SK-N-SH (cell line): Measurements from ENCODE around the gene PBOV1. TPM values are rescaled to one million over a fixed set of nuclear protein-coding genes. Genes with fewer than 3 reads are reported as not detected.

Source experiments
- CTCF ChIA-PET: fragments of 300-600, 350-600 bp; formaldehyde crosslinking; extraction: SDS; loops from one replicate; lab custom pipeline; 2021; lab: Yijun Ruan, JAX
- POLR2A ChIA-PET: fragments of 350-600 bp; sonication (Branson Sonifier 250); formaldehyde crosslinking; extraction: SDS; loops from one replicate; lab custom pipeline; 2020; ENCODE audit warnings: antibody characterized with exemption, inconsistent platforms; lab: Yijun Ruan, JAX
- DNase-seq: peaks from one replicate; pipeline ENCODE4 v3.0.0; 2012
- H2AFZ ChIP-seq: fragments of 200-600 bp; sonication (generic); 2 replicates; pipeline ENCODE4 v1.8.1; 2016; ENCODE audit warnings: antibody characterized with exemption, mild to moderate bottlenecking, low read depth
- H3F3A ChIP-seq: fragments of 200-600 bp; sonication (generic); replicated peaks from 2 replicates; pipeline ENCODE3; 2016; ENCODE audit warnings: antibody characterized with exemption, mild to moderate bottlenecking; ENCODE audit not compliant: insufficient read depth
- H3K27ac ChIP-seq, 2 experiments: fragments of 200-500 bp in 1 of 2; fragments of 200-600 bp in 1 of 2; sonication (Bioruptor generic) in 1 of 2; sonication (generic), shearing (Covaris generic) in 1 of 2; 2 replicates each; pipeline versions ENCODE4 v1.5.1 to v1.6.1; 2014 to 2016; ENCODE audit warnings: low read depth in 2 of 2, inconsistent platforms in 1 of 2, low read length in 1 of 2, mild to moderate bottlenecking in 1 of 2, mixed read lengths in 1 of 2
- H3K27me3 ChIP-seq: fragments of 200-600 bp; sonication (generic), shearing (Covaris generic); 2 replicates; pipeline ENCODE4 v1.6.1; 2016; ENCODE audit warnings: mixed run types; ENCODE audit not compliant: insufficient read depth
- H3K36me3 ChIP-seq, 2 experiments: fragments of 200-500 bp in 1 of 2; fragments of 200-600 bp in 1 of 2; sonication (Bioruptor generic) in 1 of 2; sonication (generic) in 1 of 2; replicated peaks in 1 of 2; 2 replicates each; pipeline versions ENCODE3 to v1.5.1; 2014 to 2016; ENCODE audit warnings: low read length in 1 of 2, mild to moderate bottlenecking in 1 of 2; ENCODE audit not compliant: insufficient read depth in 2 of 2, control insufficient read depth in 1 of 2
- H3K4me1 ChIP-seq, 2 experiments: fragments of 200-500 bp in 1 of 2; fragments of 200-600 bp in 1 of 2; sonication (Bioruptor generic) in 1 of 2; sonication (generic), shearing (Covaris generic) in 1 of 2; 2 replicates each; pipeline versions ENCODE4 v1.5.1 to v1.6.1; 2014 to 2016; ENCODE audit warnings: low read depth in 1 of 2, low read length in 1 of 2, mixed run types in 1 of 2; ENCODE audit not compliant: insufficient read depth in 2 of 2, control insufficient read depth in 1 of 2
- H3K4me2 ChIP-seq: fragments of 200-600 bp; sonication (generic), shearing (Covaris generic); 2 replicates; pipeline ENCODE4 v1.6.1; 2017; ENCODE audit warnings: mixed run types
- H3K4me3 ChIP-seq, 2 experiments: fragments of 200-500 bp in 1 of 2; fragments of 200-600 bp in 1 of 2; sonication (Bioruptor generic) in 1 of 2; sonication (generic), shearing (Covaris generic) in 1 of 2; 2 replicates each; pipeline versions ENCODE4 v1.5.1 to v1.8.1; 2014 to 2016; ENCODE audit warnings: low read depth in 2 of 2, inconsistent platforms in 1 of 2, low read length in 1 of 2, mild to moderate bottlenecking in 1 of 2, mixed read lengths in 1 of 2, moderate library complexity in 1 of 2
- H3K79me2 ChIP-seq: fragments of 200-600 bp; sonication (generic); 2 replicates; pipeline ENCODE4 v1.8.1; 2017; ENCODE audit warnings: mild to moderate bottlenecking; ENCODE audit not compliant: insufficient read depth
- H3K9ac ChIP-seq: fragments of 200-600 bp; sonication (generic); 2 replicates; pipeline ENCODE4 v1.6.1; 2017; ENCODE audit warnings: mixed run types
- H3K9me2 ChIP-seq: fragments of 200-600 bp; sonication (generic); 2 replicates; pipeline ENCODE4 v1.6.1; 2017; ENCODE audit warnings: mixed run types
- H3K9me3 ChIP-seq: fragments of 200-600 bp; sonication (generic); 2 replicates; pipeline ENCODE4 v1.6.1; 2017; ENCODE audit warnings: mixed run types, mild to moderate bottlenecking, moderate library complexity
- H4K20me1 ChIP-seq: fragments of 200-600 bp; sonication (generic); 2 replicates; pipeline ENCODE4 v1.6.1; 2017; ENCODE audit warnings: mild to moderate bottlenecking, mixed run types; ENCODE audit not compliant: insufficient read depth
- CHD2 ChIP-seq: fragments of 150-350 bp; IDR thresholded peaks from 2 replicates; pipeline ENCODE4 v1.6.1; 2018; ENCODE audit warnings: low read length; ENCODE audit not compliant: partially characterized antibody
- EP300 ChIP-seq, 2 experiments: IDR thresholded peaks; 2 replicates each; pipeline versions ENCODE4 v1.4.0 to v1.6.1; 2012; ENCODE audit warnings: borderline replicate concordance in 1 of 2, low read depth in 1 of 2, low read length in 1 of 2
- FOXM1 ChIP-seq: IDR thresholded peaks from 2 replicates; pipeline ENCODE4 v1.4.0; 2012; ENCODE audit warnings: low read depth, mild to moderate bottlenecking
- GATA2 ChIP-seq: sonication (generic); formaldehyde crosslinking; IDR thresholded peaks from 2 replicates; pipeline ENCODE4 v1.5.0; 2020; ENCODE audit warnings: mild to moderate bottlenecking, missing genetic modification reagents
- JUND ChIP-seq: IDR thresholded peaks from 2 replicates; pipeline ENCODE4 v1.4.0; 2012
- MEF2A ChIP-seq: IDR thresholded peaks from 2 replicates; pipeline ENCODE4 v1.4.0; 2012; ENCODE audit warnings: low read depth, borderline replicate concordance
- NFIC ChIP-seq: IDR thresholded peaks from 2 replicates; pipeline ENCODE4 v1.4.0; 2012; ENCODE audit warnings: borderline replicate concordance
- POLR2AphosphoS5 ChIP-seq: IDR thresholded peaks from 2 replicates; pipeline ENCODE4 v1.6.1; 2012; ENCODE audit warnings: low read depth, low read length
- RCOR1 ChIP-seq: fragments of 150-350 bp; IDR thresholded peaks from 2 replicates; pipeline ENCODE4 v1.6.1; 2017; ENCODE audit warnings: antibody characterized with exemption, low read length
- TAF1 ChIP-seq: IDR thresholded peaks from 2 replicates; pipeline ENCODE4 v1.6.1; 2012; ENCODE audit warnings: low read depth, mild to moderate bottlenecking, low read length, moderate library complexity, borderline replicate concordance
- TEAD4 ChIP-seq: IDR thresholded peaks from 2 replicates; pipeline ENCODE4 v1.4.0; 2012; ENCODE audit warnings: mild to moderate bottlenecking, borderline replicate concordance; ENCODE audit not compliant: insufficient read depth
- WGBS: methylation state at CpG from one replicate; pipeline ENCODE4 v1.1.6; 2017; ENCODE audit warnings: low lambda C conversion rate; 5-methylcytosine and 5-hydroxymethylcytosine counted together
- polyA plus RNA-seq, 3 experiments: library from polyadenylated mRNA; depleted of rRNA; stranded (reverse); fragments of >200 nt; gene quantifications; 2 replicates each; pipeline ENCODE4 v1.2.3, GENCODE V29; 2012
- TF ChIP-seq, protein P1 (sequence below): fragments of 150-350 bp; IDR thresholded peaks from 2 replicates; pipeline ENCODE4 v1.6.1; 2016; ENCODE audit warnings: mild to moderate bottlenecking, low read depth, low read length
- TF ChIP-seq, protein P2 (sequence below): fragments of 150-350 bp; IDR thresholded peaks from 2 replicates; pipeline ENCODE4 v1.6.1; 2017; ENCODE audit warnings: antibody characterized with exemption, low read length, low read depth, borderline replicate concordance
- TF ChIP-seq, protein P3 (sequence below): fragments of 200-600 bp; sonication (generic); IDR thresholded peaks from 2 replicates; pipeline ENCODE4 v1.6.1; 2017; ENCODE audit warnings: antibody characterized with exemption, mild to moderate bottlenecking, moderate library complexity

PBOV1 gene
- polyA plus RNA-seq, 1 of the 3 experiments (the other 2 are of a cell fraction): not detected

DNA sequence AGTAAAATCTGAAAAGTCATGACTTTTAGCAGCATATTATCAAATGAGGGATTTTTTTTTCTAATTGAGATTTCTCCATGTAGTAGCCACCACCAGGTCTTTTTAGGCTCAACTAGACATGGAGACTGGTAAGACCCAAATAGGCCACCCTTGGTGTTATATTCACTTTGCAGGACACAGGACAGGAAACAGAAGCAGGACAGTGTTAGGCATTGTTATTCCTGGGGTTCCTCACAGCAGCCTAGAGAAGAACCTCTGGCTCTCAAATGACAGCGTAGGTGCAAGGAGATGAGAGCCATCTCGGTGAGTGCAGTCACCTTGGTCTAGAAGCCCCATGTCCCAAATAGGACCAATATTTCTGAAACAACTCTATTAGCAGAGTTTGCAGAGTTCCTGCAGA is 19.2 kb upstream of the PBOV1 start:
- TF ChIP-seq EP300 (IDR thresholded peaks at IDR 0.05; ENCODE audit: borderline replicate concordance in 1 of 2, low read depth in 1 of 2, low read length in 1 of 2): no peak
- TF ChIP-seq, protein P1, sequence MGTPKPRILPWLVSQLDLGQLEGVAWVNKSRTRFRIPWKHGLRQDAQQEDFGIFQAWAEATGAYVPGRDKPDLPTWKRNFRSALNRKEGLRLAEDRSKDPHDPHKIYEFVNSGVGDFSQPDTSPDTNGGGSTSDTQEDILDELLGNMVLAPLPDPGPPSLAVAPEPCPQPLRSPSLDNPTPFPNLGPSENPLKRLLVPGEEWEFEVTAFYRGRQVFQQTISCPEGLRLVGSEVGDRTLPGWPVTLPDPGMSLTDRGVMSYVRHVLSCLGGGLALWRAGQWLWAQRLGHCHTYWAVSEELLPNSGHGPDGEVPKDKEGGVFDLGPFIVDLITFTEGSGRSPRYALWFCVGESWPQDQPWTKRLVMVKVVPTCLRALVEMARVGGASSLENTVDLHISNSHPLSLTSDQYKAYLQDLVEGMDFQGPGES: no peak
- H3K9me3 ChIP-seq: no peaks in the 10 kb centered on the region
- no peak overlapping the region for H2AFZ ChIP-seq
- POLR2A ChIA-PET: no interaction called here
- H3K4me2 ChIP-seq: no peak overlapping the region
- H3K9me2 ChIP-seq: no peaks in the 10 kb centered on the region
- no peak overlapping the region for H3K9ac ChIP-seq
- no peak for DNase-seq
- no peaks in the 10 kb centered on the region for H4K20me1 ChIP-seq
- 27% methylated on average over 2 of the region's 2 CpGs for WGBS
- no peak overlapping the region for H3K27ac ChIP-seq
- H3K4me1 ChIP-seq: no peaks in the 10 kb centered on the region; a peak in 1 of 4 replicates
- H3K36me3 ChIP-seq: no peaks in the 10 kb centered on the region
- CTCF ChIA-PET: no interaction called here
- H3K27me3 ChIP-seq: no peaks in the 10 kb centered on the region
- no peaks in the 10 kb centered on the region for H3K79me2 ChIP-seq
- H3F3A ChIP-seq: no peaks in the 10 kb centered on the region
- H3K4me3 ChIP-seq: no peak overlapping the region

DNA sequence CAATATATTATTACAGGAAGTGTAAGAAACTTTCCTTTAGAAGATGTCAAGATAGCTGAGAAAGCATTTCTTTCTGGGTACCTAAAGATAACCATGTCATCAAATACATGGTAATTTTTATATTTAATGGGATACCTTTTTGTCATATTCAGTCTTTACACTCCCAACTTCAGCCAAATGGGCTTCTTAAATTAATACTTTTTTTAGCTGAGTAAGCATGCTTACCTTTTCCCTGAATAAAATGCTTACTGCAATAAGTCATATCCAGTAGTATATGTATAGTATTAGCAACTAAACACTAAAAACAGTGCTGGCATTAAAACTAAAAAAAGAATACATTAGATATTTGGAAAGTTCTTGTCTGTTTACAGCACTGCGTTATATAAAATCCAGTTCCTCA is 17.4 kb upstream of the PBOV1 start:
- no peaks in the 10 kb centered on the region for H3F3A ChIP-seq
- ChIA-PET POLR2A (no interaction called here), CTCF (no interaction called here)
- H3K27me3 ChIP-seq: no peaks in the 10 kb centered on the region
- H3K79me2 ChIP-seq: no peaks in the 10 kb centered on the region
- 33% methylated on average over 1 of the region's 1 CpG for WGBS
- H4K20me1 ChIP-seq: no peaks in the 10 kb centered on the region
- no peak overlapping the region for H3K9ac ChIP-seq
- no peak overlapping the region for H2AFZ ChIP-seq
- no peak overlapping the region for H3K4me3 ChIP-seq
- TF ChIP-seq GATA2 (CRISPR knock-in tag) (no peak), MEF2A (no peak), TAF1 (no peak), CHD2 (no peak), TEAD4 (no peak), JUND (no peak), POLR2AphosphoS5 (no peak), FOXM1 (no peak)
- TF ChIP-seq, protein P2, sequence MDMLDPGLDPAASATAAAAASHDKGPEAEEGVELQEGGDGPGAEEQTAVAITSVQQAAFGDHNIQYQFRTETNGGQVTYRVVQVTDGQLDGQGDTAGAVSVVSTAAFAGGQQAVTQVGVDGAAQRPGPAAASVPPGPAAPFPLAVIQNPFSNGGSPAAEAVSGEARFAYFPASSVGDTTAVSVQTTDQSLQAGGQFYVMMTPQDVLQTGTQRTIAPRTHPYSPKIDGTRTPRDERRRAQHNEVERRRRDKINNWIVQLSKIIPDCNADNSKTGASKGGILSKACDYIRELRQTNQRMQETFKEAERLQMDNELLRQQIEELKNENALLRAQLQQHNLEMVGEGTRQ: no peak
- H3K4me1 ChIP-seq: no peaks in the 10 kb centered on the region
- H3K36me3 ChIP-seq: no peaks in the 10 kb centered on the region
- no peaks in the 10 kb centered on the region for H3K9me2 ChIP-seq
- no peaks in the 10 kb centered on the region for H3K9me3 ChIP-seq
- no peak overlapping the region for H3K27ac ChIP-seq
- H3K4me2 ChIP-seq: no peak overlapping the region
- no peak for DNase-seq

DNA sequence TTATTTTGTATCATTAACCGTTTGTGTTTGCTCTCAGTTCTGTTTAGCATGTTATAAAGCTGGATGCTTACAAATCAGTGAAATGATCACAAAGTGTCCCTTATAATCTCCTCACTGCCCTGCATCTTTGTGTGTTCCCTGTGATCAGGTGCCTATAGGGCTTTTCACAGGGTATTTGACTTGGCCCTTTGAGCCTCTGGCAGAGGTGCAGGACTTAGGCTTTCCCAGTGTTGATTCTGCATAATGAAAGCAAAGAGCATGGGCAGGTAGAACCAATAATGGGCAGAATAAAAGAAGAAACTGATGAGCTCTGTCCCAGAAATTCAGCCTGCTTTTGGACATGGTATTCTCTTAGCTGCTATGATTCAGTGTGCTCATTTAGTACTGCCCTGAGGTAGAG is 16.9 kb upstream of the PBOV1 start:
- Histone ChIP-seq H2AFZ (no peak overlapping the region), H3K9me2 (no peaks in the 10 kb centered on the region), H3K36me3 (no peaks in the 10 kb centered on the region), H3K9me3 (no peaks in the 10 kb centered on the region), H3K9ac (no peak overlapping the region), H3K4me1 (no peaks in the 10 kb centered on the region), H3K4me3 (no peak overlapping the region), H4K20me1 (no peaks in the 10 kb centered on the region), H3K27me3 (no peaks in the 10 kb centered on the region), H3K4me2 (no peak overlapping the region), H3K27ac (no peak overlapping the region), H3F3A (no peaks in the 10 kb centered on the region), H3K79me2 (no peaks in the 10 kb centered on the region)
- ChIA-PET CTCF (no interaction called here), POLR2A (no interaction called here)
- WGBS: 7% methylated on average over 1 of the region's 1 CpG
- TF ChIP-seq, protein P3, sequence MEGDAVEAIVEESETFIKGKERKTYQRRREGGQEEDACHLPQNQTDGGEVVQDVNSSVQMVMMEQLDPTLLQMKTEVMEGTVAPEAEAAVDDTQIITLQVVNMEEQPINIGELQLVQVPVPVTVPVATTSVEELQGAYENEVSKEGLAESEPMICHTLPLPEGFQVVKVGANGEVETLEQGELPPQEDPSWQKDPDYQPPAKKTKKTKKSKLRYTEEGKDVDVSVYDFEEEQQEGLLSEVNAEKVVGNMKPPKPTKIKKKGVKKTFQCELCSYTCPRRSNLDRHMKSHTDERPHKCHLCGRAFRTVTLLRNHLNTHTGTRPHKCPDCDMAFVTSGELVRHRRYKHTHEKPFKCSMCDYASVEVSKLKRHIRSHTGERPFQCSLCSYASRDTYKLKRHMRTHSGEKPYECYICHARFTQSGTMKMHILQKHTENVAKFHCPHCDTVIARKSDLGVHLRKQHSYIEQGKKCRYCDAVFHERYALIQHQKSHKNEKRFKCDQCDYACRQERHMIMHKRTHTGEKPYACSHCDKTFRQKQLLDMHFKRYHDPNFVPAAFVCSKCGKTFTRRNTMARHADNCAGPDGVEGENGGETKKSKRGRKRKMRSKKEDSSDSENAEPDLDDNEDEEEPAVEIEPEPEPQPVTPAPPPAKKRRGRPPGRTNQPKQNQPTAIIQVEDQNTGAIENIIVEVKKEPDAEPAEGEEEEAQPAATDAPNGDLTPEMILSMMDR: no peak
- no peak for TF ChIP-seq CHD2
- TF ChIP-seq TEAD4: no peak
- TF ChIP-seq, protein P2: no peak
- no peak for TF ChIP-seq RCOR1
- no peak for TF ChIP-seq NFIC
- no peak for DNase-seq
